ENCODE data around the gene SLC1A1. TPM values are rescaled to one million over a fixed set of nuclear protein-coding genes. Genes with fewer than 3 reads are reported as not detected.

SLC1A1 gene
- total and polyA plus RNA-seq, 2 of the 13 experiments (the other 11 are each of a cell fraction or from before 2014, with no cell fraction given), result not detected

GRCh38 chr9:4507306-4508130 lies 17.2 kb downstream of the SLC1A1 start:
- H3K4me3 ChIP-seq (replicated peaks in 1 of 3; ENCODE audit: insufficient read depth in 1 of 3, low read depth in 2 of 3, low read length in 3 of 3), result no peak overlapping the region
- ATAC-seq, result no peak
- H3K4me1 ChIP-seq (ENCODE audit: insufficient read depth, low read length), result 0 out of 2 replicates have a peak, but pooled peaks cover 6% of the 10 kb centered on the region
- no peaks in the 10 kb centered on the region for H3K79me2 ChIP-seq (ENCODE audit: insufficient read depth, low read length)
- no TSS peak for BruUV-seq (replicated peaks)
- no peak overlapping the region for H3K4me2 ChIP-seq (ENCODE audit: low read depth, low read length)
- POLR2A ChIA-PET, result no interaction called here
- CTCF ChIA-PET (ENCODE audit: low intra/inter-chr PET ratio, low total read pairs), result no interaction called here
- TF ChIP-seq, protein P1, sequence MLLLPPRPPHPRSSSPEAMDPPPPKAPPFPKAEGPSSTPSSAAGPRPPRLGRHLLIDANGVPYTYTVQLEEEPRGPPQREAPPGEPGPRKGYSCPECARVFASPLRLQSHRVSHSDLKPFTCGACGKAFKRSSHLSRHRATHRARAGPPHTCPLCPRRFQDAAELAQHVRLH (CRISPR knock-in tag; IDR thresholded peaks at IDR 0.05; ENCODE audit: borderline replicate concordance, low read depth), result no peak
- no peak for TF ChIP-seq MAF1 (CRISPR knock-in tag; IDR thresholded peaks at IDR 0.05; ENCODE audit: borderline replicate concordance)
- no peak for TF ChIP-seq RAD21 (CRISPR knock-in tag; IDR thresholded peaks at IDR 0.05)
- TF ChIP-seq, protein P2, sequence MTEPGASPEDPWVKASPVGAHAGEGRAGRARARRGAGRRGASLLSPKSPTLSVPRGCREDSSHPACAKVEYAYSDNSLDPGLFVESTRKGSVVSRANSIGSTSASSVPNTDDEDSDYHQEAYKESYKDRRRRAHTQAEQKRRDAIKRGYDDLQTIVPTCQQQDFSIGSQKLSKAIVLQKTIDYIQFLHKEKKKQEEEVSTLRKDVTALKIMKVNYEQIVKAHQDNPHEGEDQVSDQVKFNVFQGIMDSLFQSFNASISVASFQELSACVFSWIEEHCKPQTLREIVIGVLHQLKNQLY (CRISPR knock-in tag; IDR thresholded peaks at IDR 0.05), result no peak
- TF ChIP-seq ZNF235 (CRISPR knock-in tag; IDR thresholded peaks at IDR 0.05; ENCODE audit: borderline replicate concordance), result no peak
- TF ChIP-seq PRMT3 (CRISPR knock-in tag; IDR thresholded peaks at IDR 0.05; ENCODE audit: borderline replicate concordance, low read depth), result no peak
- no peak for TF ChIP-seq ZNF761 (CRISPR knock-in tag; conservative IDR thresholded peaks at IDR 0.05)
- no peak for TF ChIP-seq ZKSCAN5 (CRISPR knock-in tag; IDR thresholded peaks at IDR 0.05)
- H3K36me3 ChIP-seq (replicated peaks in 1 of 2; ENCODE audit: control insufficient read depth in 1 of 2, insufficient read depth in 2 of 2, low read length in 2 of 2), result no peaks in the 10 kb centered on the region
- H3K27ac ChIP-seq (ENCODE audit: extremely low read length, insufficient read depth, low read length), result no peak overlapping the region
- no peak for FAIRE-seq
- no peaks in the 10 kb centered on the region for H3K9me3 ChIP-seq (ENCODE audit: low read length)
- in situ Hi-C loops (cut with HindIII; ENCODE audit: extremely low pct_ligation_motif_present, low pct_unique_long_range_greater_than_20kb) (no loop called here), intact Hi-C loops (cut with micrococcal nuclease; ENCODE audit: unreplicated experiment) (no loop called here)
- no peak for DNase-seq (ENCODE audit: low spot score)
- H4K20me1 ChIP-seq (ENCODE audit: insufficient read depth, low read length), result no peaks in the 10 kb centered on the region
- no peak overlapping the region for H2AFZ ChIP-seq (ENCODE audit: low read length)
- WGBS (ENCODE audit: low lambda C conversion rate), result 10% methylated on average over 8 of the region's 9 CpGs
- H3K27me3 ChIP-seq (ENCODE audit: control insufficient read depth in 1 of 2, insufficient read depth in 2 of 2, low read length in 2 of 2), result no peaks in the 10 kb centered on the region
- H3K9ac ChIP-seq (ENCODE audit: insufficient read depth, low read depth, low read length), result no peak overlapping the region
